ENCODE results near the gene CANT1.

The CANT1 gene

DNA sequence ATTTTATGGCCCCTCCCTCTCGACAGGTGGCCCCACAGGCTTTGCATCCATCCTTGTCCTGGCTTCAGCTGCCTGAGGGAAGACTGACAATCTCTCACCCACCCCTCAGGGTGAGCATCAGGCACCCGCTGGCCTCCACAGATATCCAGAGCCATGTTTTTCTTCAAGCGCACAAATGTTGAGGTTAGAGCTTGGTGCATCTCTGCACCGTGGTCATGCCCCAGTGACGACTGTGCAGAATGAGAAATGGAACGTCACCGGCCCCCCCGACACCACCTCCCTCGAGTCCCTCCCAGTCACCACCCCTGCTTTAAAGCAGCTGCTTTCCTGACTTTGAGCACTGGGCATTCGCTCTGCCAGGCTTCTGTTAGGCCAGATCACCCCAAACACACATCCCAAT, 64.6 kb downstream of the CANT1 start:
- H2BK5ac ChIP-seq (ENCODE audit: low read depth, low read length, poor library complexity), result no peak overlapping the region
- no peak overlapping the region for H2BK12ac ChIP-seq (ENCODE audit: low read length)
- H3K4ac ChIP-seq (ENCODE audit: low read depth, low read length), result no peak overlapping the region
- no peaks in the 10 kb centered on the region for H3K79me2 ChIP-seq (ENCODE audit: control insufficient read depth, insufficient read depth, low read length, poor library complexity)
- no CpG with 5 or more reads among the region's 10 CpGs for WGBS (ENCODE audit: extremely low coverage, insufficient coverage, insufficient read length)
- no peaks in the 10 kb centered on the region for H3K79me1 ChIP-seq (ENCODE audit: low read length)
- no peaks in the 10 kb centered on the region for H3K27me3 ChIP-seq (ENCODE audit: insufficient read depth, low read length)
- no peaks in the 10 kb centered on the region for H3K4me1 ChIP-seq (ENCODE audit: control insufficient read depth in 1 of 2, insufficient read depth in 2 of 2, low read length in 2 of 2)
- H3K4me2 ChIP-seq (ENCODE audit: low read length), result no peak overlapping the region
- no peak overlapping the region for H2BK120ac ChIP-seq (ENCODE audit: insufficient read depth, low read length, poor library complexity)
- H3K23ac ChIP-seq (ENCODE audit: low read length), result no peak overlapping the region
- H3K4me3 ChIP-seq (ENCODE audit: low read depth, low read length), result no peak overlapping the region
- no peak for DNase-seq
- no peak overlapping the region for H2AFZ ChIP-seq (ENCODE audit: insufficient read depth, low read length, poor library complexity)
- H2AK5ac ChIP-seq (ENCODE audit: low read length), result no peak overlapping the region
- no peaks in the 10 kb centered on the region for H3K36me3 ChIP-seq (ENCODE audit: control insufficient read depth in 1 of 2, insufficient read depth in 2 of 2, low read length in 2 of 2)
- H3K9me3 ChIP-seq (ENCODE audit: insufficient read depth, low read depth, low read length), result no peaks in the 10 kb centered on the region
- no peak overlapping the region for H3K18ac ChIP-seq (ENCODE audit: low read length)
- H3K14ac ChIP-seq (ENCODE audit: low read length), result no peak overlapping the region
- no peak overlapping the region for H4K91ac ChIP-seq (ENCODE audit: low read depth, low read length)
- no peak overlapping the region for H3K9ac ChIP-seq (ENCODE audit: low read length)
- H4K12ac ChIP-seq (ENCODE audit: low read depth, low read length), result no peak overlapping the region
- no peak overlapping the region for H4K8ac ChIP-seq (ENCODE audit: low read depth, low read length)
- H3K27ac ChIP-seq (ENCODE audit: low read depth, low read length), result no peak overlapping the region

DNA sequence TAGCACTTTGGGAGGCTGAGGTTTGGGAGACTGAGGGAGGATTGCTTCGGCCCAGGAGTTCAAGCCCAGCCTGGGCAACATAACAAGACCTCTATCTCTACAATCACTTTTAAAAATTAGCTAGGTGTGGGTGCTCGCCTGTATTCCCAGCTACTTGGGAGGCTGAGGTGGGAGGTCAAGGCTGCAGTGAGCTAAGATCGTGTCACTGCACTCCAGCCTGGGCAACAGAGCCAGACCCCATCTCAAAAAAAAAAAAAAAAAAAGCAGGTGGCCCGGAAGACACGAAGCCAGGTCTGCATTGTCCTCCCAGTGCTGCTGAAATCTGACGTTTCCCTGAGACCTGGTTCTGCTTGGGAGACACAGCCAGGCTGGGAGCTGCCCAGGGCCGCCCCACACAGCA, 65.5 kb downstream of the CANT1 start:
- Histone ChIP-seq H2BK12ac (ENCODE audit: low read length) (no peak overlapping the region), H3K9me3 (ENCODE audit: insufficient read depth, low read depth, low read length) (no peaks in the 10 kb centered on the region), H3K9ac (ENCODE audit: low read length) (no peak overlapping the region), H3K14ac (ENCODE audit: low read length) (no peak overlapping the region), H3K4me2 (ENCODE audit: low read length) (no peak overlapping the region), H3K27ac (ENCODE audit: low read depth, low read length) (no peak overlapping the region), H2BK120ac (ENCODE audit: insufficient read depth, low read length, poor library complexity) (no peak overlapping the region), H3K79me1 (ENCODE audit: low read length) (no peaks in the 10 kb centered on the region), H3K27me3 (ENCODE audit: insufficient read depth, low read length) (no peaks in the 10 kb centered on the region), H3K4me3 (ENCODE audit: low read depth, low read length) (no peak overlapping the region), H4K8ac (ENCODE audit: low read depth, low read length) (no peak overlapping the region), H3K18ac (ENCODE audit: low read length) (no peak overlapping the region), H2BK5ac (ENCODE audit: low read depth, low read length, poor library complexity) (no peak overlapping the region), H3K4me1 (ENCODE audit: control insufficient read depth in 1 of 2, insufficient read depth in 2 of 2, low read length in 2 of 2) (no peaks in the 10 kb centered on the region), H3K4ac (ENCODE audit: low read depth, low read length) (no peak overlapping the region), H2AFZ (ENCODE audit: insufficient read depth, low read length, poor library complexity) (no peak overlapping the region), H3K23ac (ENCODE audit: low read length) (no peak overlapping the region), H3K36me3 (ENCODE audit: control insufficient read depth in 1 of 2, insufficient read depth in 2 of 2, low read length in 2 of 2) (no peaks in the 10 kb centered on the region), H3K79me2 (ENCODE audit: control insufficient read depth, insufficient read depth, low read length, poor library complexity) (no peaks in the 10 kb centered on the region), H2AK5ac (ENCODE audit: low read length) (no peak overlapping the region), H4K12ac (ENCODE audit: low read depth, low read length) (no peak overlapping the region), H4K91ac (ENCODE audit: low read depth, low read length) (no peak overlapping the region)
- WGBS (ENCODE audit: extremely low coverage, insufficient coverage, insufficient read length), result no CpG with 5 or more reads among the region's 7 CpGs
- no peak for DNase-seq
